Kidney (tissue), 14 donors: Measurements from ENCODE around the gene IKZF2. TPM values are rescaled to one million over a fixed set of nuclear protein-coding genes. Genes with fewer than 3 reads are reported as not detected.

ENCODE experiments used
- DNase-seq, 5 donors: peaks; one replicate each; pipeline ENCODE4 v3.0.0-alpha.2; 2013 to 2020
- FAIRE-seq: peaks from 2 replicates; lab custom pipeline; 2012; peaks lifted over from hg19 to GRCh38; lab: Jason Lieb, UNC
- H3K27ac ChIP-seq, 2 donors: one replicate each; pipeline ENCODE4 v1.7.0; 2013; ENCODE audit warnings: low read depth in 2 of 2, low read length in 2 of 2, inconsistent platforms in 1 of 2
- H3K27me3 ChIP-seq: one replicate; pipeline ENCODE4 v1.7.1; 2013; ENCODE audit warnings: low read length, inconsistent platforms; ENCODE audit not compliant: control insufficient read depth, insufficient read depth
- H3K36me3 ChIP-seq, 3 donors: one replicate each; pipeline versions ENCODE4 v1.7.0 to v1.7.1; 2013; ENCODE audit warnings: low read length in 3 of 3, control low read depth in 1 of 3, inconsistent platforms in 1 of 3; ENCODE audit not compliant: insufficient read depth in 3 of 3, control insufficient read depth in 2 of 3
- H3K4me1 ChIP-seq, 3 donors: one replicate each; pipeline versions ENCODE4 v1.7.0 to v1.7.1; 2013; ENCODE audit warnings: low read length in 3 of 3, inconsistent platforms in 1 of 3, low read depth in 1 of 3; ENCODE audit not compliant: control insufficient read depth in 2 of 3, insufficient read depth in 2 of 3
- H3K4me3 ChIP-seq, 3 donors: one replicate each; pipeline versions ENCODE4 v1.7.0 to v1.8.1; 2013; ENCODE audit warnings: low read length in 3 of 3, control low read depth in 1 of 3, inconsistent platforms in 1 of 3
- H3K9ac ChIP-seq, 3 donors: one replicate each; pipeline versions ENCODE4 v1.7.0 to v1.7.1; 2013; ENCODE audit warnings: low read length in 3 of 3, control low read depth in 1 of 3, inconsistent platforms in 1 of 3
- H3K9me3 ChIP-seq, 3 donors: one replicate each; pipeline versions ENCODE4 v1.7.0 to v1.7.1; 2013; ENCODE audit warnings: low read length in 3 of 3, control low read depth in 1 of 3, inconsistent platforms in 1 of 3; ENCODE audit not compliant: control insufficient read depth in 2 of 3, insufficient read depth in 1 of 3
- CTCF ChIP-seq: IDR thresholded peaks from 3 replicates; pipeline ENCODE4 v1.5.1; 2012; ENCODE audit warnings: mild to moderate bottlenecking, moderate library complexity, borderline replicate concordance; ENCODE audit not compliant: insufficient read depth; ENCODE audit errors: extremely low read depth
- intact Hi-C: fragments of 100-400 bp; cut with DNase I; formaldehyde crosslinking; loops from one replicate; pipeline ENCODE4 v1.11.1; 2022
- polyA plus RNA-seq: library from polyadenylated mRNA; stranded (reverse); fragments of 350-450 nt; fragmentation: Illumina TruSeq; extraction: RNeasy Lipid Tissue Mini Kit (QIAGEN cat#74804); gene quantifications from one replicate; pipeline ENCODE4 v1.2.3, GENCODE V29; 2014; ENCODE audit warnings: low read depth, low replicate concordance; ENCODE audit not compliant: insufficient read depth
- total RNA-seq: library from RNA; stranded (reverse); fragmentation: NEBNext Ultra II Directional; extraction: Animal tissue kit (Norgen Biotek cat#: 25700); gene quantifications from one replicate; pipeline ENCODE4 v1.2.1, GENCODE V29; 2021
- donor health status: control.
- donor health status: control.
- donor health status: control.
- donor health status: control.
- donor health status: control.
- donor health status: DM: yes; HTN: yes; CAD: no.
- donor health status: Normal renal cell carcinoma (clear cell type).

The IKZF2 gene
- total and polyA plus RNA-seq, 2 donors from 2014 or later: 0.75 to 12.4 TPM

GRCh38 chr2:213042262-213042661 is 109.2 kb downstream of the IKZF2 start:
- no peak overlapping the region for H3K27ac ChIP-seq
- H3K27me3 ChIP-seq: no peaks in the 10 kb centered on the region
- intact Hi-C loops: no loop called here
- no peaks in the 10 kb centered on the region for H3K4me1 ChIP-seq
- no peak for TF ChIP-seq CTCF
- FAIRE-seq: no peak
- H3K4me3 ChIP-seq: no peak overlapping the region
- no peak overlapping the region for H3K9ac ChIP-seq
- DNase-seq: no peak
- no peaks in the 10 kb centered on the region for H3K36me3 ChIP-seq
- H3K9me3 ChIP-seq: no peaks in the 10 kb centered on the region

GRCh38 chr2:213036836-213037235 is 114.6 kb downstream of the IKZF2 start:
- FAIRE-seq: no peak
- H3K27ac ChIP-seq: no peak overlapping the region

DNA sequence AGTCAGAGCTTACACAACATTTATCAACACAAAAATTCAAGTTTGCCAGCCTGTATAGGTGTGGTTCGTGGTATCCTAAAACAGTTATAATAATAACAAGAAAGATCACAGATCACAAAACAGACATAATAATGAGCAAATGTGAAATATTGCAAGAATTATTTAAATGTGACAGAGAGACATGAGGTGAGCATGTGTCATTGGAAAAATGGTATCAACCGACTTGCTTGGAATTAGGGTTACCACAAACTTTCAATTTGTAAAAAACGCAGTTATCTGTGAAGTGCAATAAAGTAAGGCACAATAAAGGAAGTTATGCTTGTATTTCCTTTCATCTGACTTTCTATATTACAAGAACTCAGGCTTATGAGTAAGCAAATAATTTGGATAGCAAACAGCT is 116.8 kb downstream of the IKZF2 start:
- TF ChIP-seq CTCF: no peak
- intact Hi-C loops: no loop called here
- DNase-seq (no peak), FAIRE-seq (no peak)
- Histone ChIP-seq H3K4me3 (no peak overlapping the region), H3K36me3 (no peaks in the 10 kb centered on the region), H3K9ac (no peak overlapping the region), H3K4me1 (no peaks in the 10 kb centered on the region), H3K9me3 (no peaks in the 10 kb centered on the region), H3K27me3 (no peaks in the 10 kb centered on the region), H3K27ac (no peak overlapping the region)

More at GRCh38 chr2:213036836-213037235, 114.6 kb downstream of the IKZF2 start:
- Histone ChIP-seq H3K9me3 (no peaks in the 10 kb centered on the region), H3K36me3 (no peaks in the 10 kb centered on the region), H3K4me3 (no peak overlapping the region), H3K9ac (no peak overlapping the region), H3K4me1 (no peaks in the 10 kb centered on the region), H3K27me3 (no peaks in the 10 kb centered on the region)
- intact Hi-C loops: no loop called here
- DNase-seq: no peak
- TF ChIP-seq CTCF: no peak

GRCh38 chr2:213032607-213033006 is 118.8 kb downstream of the IKZF2 start:
- H3K9me3 ChIP-seq: no peaks in the 10 kb centered on the region
- no peak overlapping the region for H3K4me3 ChIP-seq
- no peak for TF ChIP-seq CTCF
- H3K9ac ChIP-seq: no peak overlapping the region
- DNase-seq: no peak
- no peak overlapping the region for H3K27ac ChIP-seq
- H3K4me1 ChIP-seq: no peaks in the 10 kb centered on the region
- H3K36me3 ChIP-seq: no peaks in the 10 kb centered on the region
- intact Hi-C loops: no loop called here
- FAIRE-seq: no peak
- no peaks in the 10 kb centered on the region for H3K27me3 ChIP-seq
